Measurements from ENCODE around the gene BRPF1. TPM values are rescaled to one million over a fixed set of nuclear protein-coding genes. Genes with fewer than 3 reads are reported as not detected.
A peak's percentile ranks its signal among the peaks of the same experiment; 100 is the strongest.

Gene BRPF1
- total and polyA plus RNA-seq, 8 donors, result 5.8 to 10.8 (median 8.4) TPM

- no peaks in the 10 kb centered on the region for H3K9me3 ChIP-seq
- H3K27ac ChIP-seq, result no peak overlapping the region
- DNase-seq (no peak), FAIRE-seq (no peak), ATAC-seq (no peak)
- WGBS, 2 donors, result 90 to 95% methylated on average over 6 of the region's 6 CpGs
- intact Hi-C loops (cut with DNase I), result no loop called here
- TF ChIP-seq CTCF (IDR thresholded peaks at IDR 0.05), result no peak
- peaks cover 0 to 4% (median 3%) of the 10 kb centered on the region in 3 donors for H3K4me1 ChIP-seq
- H3K27me3 ChIP-seq, result no peaks in the 10 kb centered on the region
- peaks cover 0 to 28% (median 0%) of the 10 kb centered on the region in 3 donors for H3K36me3 ChIP-seq
- no peak overlapping the region for H3K4me3 ChIP-seq
Observed at GRCh38 chr3:9787714-9788113, 56.2 kb downstream of the BRPF1 start.

GRCh38 chr3:9791127-9791526, 59.6 kb downstream of the BRPF1 start:
- no peak for FAIRE-seq
- no peak for ATAC-seq
- 84 to 87% methylated on average over 11 of the region's 11 CpGs for WGBS, 2 donors
- Histone ChIP-seq H3K9me3 (no peaks in the 10 kb centered on the region), H3K36me3 (peaks cover 0 to 13% (median 0%) of the 10 kb centered on the region in 3 donors), H3K27ac (no peak overlapping the region), H3K4me3 (no peak overlapping the region), H3K4me1 (peaks cover 0 to 13% (median 3%) of the 10 kb centered on the region in 3 donors), H3K27me3 (no peaks in the 10 kb centered on the region)
- no peak for DNase-seq
- TF ChIP-seq CTCF (IDR thresholded peaks at IDR 0.05), result no peak
- intact Hi-C loops (cut with DNase I), result no loop called here

GRCh38 chr3:9791790-9792404, 60.4 kb downstream of the BRPF1 start:
- peaks cover 0 to 13% (median 3%) of the 10 kb centered on the region in 3 donors for H3K4me1 ChIP-seq
- peak overlapping the region; percentile 78 to 94 (median 86) for H3K4me3 ChIP-seq
- peak overlapping the region; percentile 84 to 90 (median 88) for H3K27ac ChIP-seq
- TF ChIP-seq CTCF (IDR thresholded peaks at IDR 0.05), result no peak
- no peaks in the 10 kb centered on the region for H3K27me3 ChIP-seq
- no peak for ATAC-seq
- intact Hi-C loops (cut with DNase I), result no loop called here
- DNase-seq, result no peak
- peaks cover 0 to 5% (median 0%) of the 10 kb centered on the region in 3 donors for H3K36me3 ChIP-seq
- WGBS, 2 donors, result 15% methylated on average over 14 of the region's 14 CpGs
- no peaks in the 10 kb centered on the region for H3K9me3 ChIP-seq
- no peak for FAIRE-seq

GRCh38 chr3:9792405-9793160, 61.0 kb downstream of the BRPF1 start, which contains the start of the genes ARPC4 and TADA3:
TSS of gene ARPC4 (plus strand) at chr3:9793082. CDS start at chr3:9793122, 40 bp downstream.
TSS of gene TADA3 (minus strand) at chr3:9792473. CDS start at chr3:9791466, 1,007 bp downstream.
- Histone ChIP-seq H3K9me3 (no peaks in the 10 kb centered on the region), H3K4me3 (peak within 1 kb of the TSS; percentile 78 to 94 (median 86)), H3K4me1 (peaks cover 0 to 13% (median 3%) of the 10 kb centered on the region in 3 donors), H3K27me3 (no peaks in the 10 kb centered on the region), H3K27ac (peak within 1 kb of the TSS; percentile 84 to 90 (median 88)), H3K36me3 (peaks cover 0 to 4% (median 0%) of the 10 kb centered on the region in 3 donors)
- 0 to 1% methylated on average over 64 to 65 of the region's 65 CpGs for WGBS, 2 donors
- no peak for TF ChIP-seq CTCF (IDR thresholded peaks at IDR 0.05)
- ATAC-seq (peak; percentile 93 to 98 (median 95)), FAIRE-seq (no peak), DNase-seq (peak; percentile 85 to 94 (median 89))
- intact Hi-C loops (cut with DNase I), result no loop called here
